HFFc6 (cell line): ENCODE data around the gene IL4I1. TPM values are rescaled to one million over a fixed set of nuclear protein-coding genes. Genes with fewer than 3 reads are reported as not detected.

Experiments
- DNase-seq: peaks from one replicate; pipeline ENCODE4 v3.0.0-alpha.2; 2018
- H3K27ac Mint-ChIP-seq: 2 replicates; pipeline ENCODE4 v1.8.0; 2020; ENCODE audit warnings: mild to moderate bottlenecking, mixed read lengths
- H3K27me3 Mint-ChIP-seq: 2 replicates; pipeline ENCODE4 v1.8.0; 2021; ENCODE audit warnings: mild to moderate bottlenecking, moderate library complexity, mixed read lengths; ENCODE audit not compliant: insufficient read depth
- H3K36me3 Mint-ChIP-seq: 2 replicates; pipeline ENCODE4 v1.8.0; 2021; ENCODE audit warnings: low read depth, mixed read lengths
- H3K4me1 Mint-ChIP-seq: 2 replicates; pipeline ENCODE4 v1.8.0; 2020; ENCODE audit warnings: low read depth, mixed read lengths
- H3K4me3 Mint-ChIP-seq: 2 replicates; pipeline ENCODE4 v1.8.0; 2020; ENCODE audit warnings: mild to moderate bottlenecking, moderate library complexity, mixed read lengths
- H3K9me3 Mint-ChIP-seq: 2 replicates; pipeline ENCODE4 v1.8.0; 2020; ENCODE audit warnings: mild to moderate bottlenecking, mixed read lengths
- CTCF ChIP-seq: fragments of 200-600 bp; sonication (generic); IDR thresholded peaks from 2 replicates; pipeline ENCODE4 v1.5.0; 2021; ENCODE audit warnings: antibody characterized with exemption, mild to moderate bottlenecking
- total RNA-seq, 6 experiments: library from RNA; stranded (reverse); fragmentation: NEBNext Ultra II Directional; extraction: Animal tissue kit (Norgen Biotek cat#: 25700); gene quantifications; 2 replicates in 1 of 6; 3 replicates in 5 of 6; pipeline ENCODE4 v1.2.3, GENCODE V29; 2021

Gene IL4I1
- total RNA-seq, 6 experiments from 2014 or later = 0.24 to 0.48 (median 0.41) TPM; not detected in 1

GRCh38 chr19:49890349-49891311 is 6.1 kb downstream of the IL4I1 start:
- Mint-ChIP-seq H3K27ac (no peak overlapping the region), H3K4me1 (no peaks in the 10 kb centered on the region), H3K9me3 (no peaks in the 10 kb centered on the region), H3K27me3 (peaks cover 7% of the 10 kb centered on the region), H3K36me3 (no peaks in the 10 kb centered on the region), H3K4me3 (no peak overlapping the region)
- no peak for DNase-seq
- peak; percentile 10; the same call in 1 of the 2 replicates for TF ChIP-seq CTCF

- Mint-ChIP-seq H3K36me3 (no peaks in the 10 kb centered on the region; the same call in 1 of the 2 replicates), H3K9me3 (no peaks in the 10 kb centered on the region), H3K27ac (no peak overlapping the region), H3K4me3 (no peak overlapping the region), H3K4me1 (no peaks in the 10 kb centered on the region), H3K27me3 (peaks cover 7% of the 10 kb centered on the region)
- peak; percentile 68; the same call in 1 of the 2 replicates for TF ChIP-seq CTCF
- DNase-seq = no peak
These were observed 6.9 kb downstream of the IL4I1 start for GRCh38 chr19:49889687-49890348.

- DNase-seq = no peak
- H3K27me3 Mint-ChIP-seq = peaks cover 7% of the 10 kb centered on the region
- H3K27ac Mint-ChIP-seq = no peak overlapping the region
- H3K4me1 Mint-ChIP-seq = no peaks in the 10 kb centered on the region
- H3K9me3 Mint-ChIP-seq = no peaks in the 10 kb centered on the region
- H3K36me3 Mint-ChIP-seq = no peaks in the 10 kb centered on the region; the same call in 1 of the 2 replicates
- no peak overlapping the region for H3K4me3 Mint-ChIP-seq
- no peak for TF ChIP-seq CTCF
These were observed 7.5 kb downstream of the IL4I1 start for GRCh38 chr19:49889038-49889686.

GRCh38 chr19:49888510-49888824 is 8.2 kb downstream of the IL4I1 start:
- Mint-ChIP-seq H3K4me3 (no peak overlapping the region), H3K9me3 (no peaks in the 10 kb centered on the region), H3K36me3 (peaks cover 1% of the 10 kb centered on the region; the same call in 1 of the 2 replicates), H3K27ac (no peak overlapping the region), H3K27me3 (peaks cover 7% of the 10 kb centered on the region), H3K4me1 (no peaks in the 10 kb centered on the region)
- no peak for DNase-seq
- no peak for TF ChIP-seq CTCF

GRCh38 chr19:49887665-49888509 is 8.8 kb downstream of the IL4I1 start:
- TF ChIP-seq CTCF = no peak
- Mint-ChIP-seq H3K4me1 (no peaks in the 10 kb centered on the region), H3K36me3 (peaks cover 7% of the 10 kb centered on the region; the same call in 1 of the 2 replicates), H3K27ac (no peak overlapping the region), H3K4me3 (no peak overlapping the region), H3K27me3 (peaks cover 7% of the 10 kb centered on the region), H3K9me3 (no peaks in the 10 kb centered on the region)
- DNase-seq = no peak
